HepG2 (cell line): ENCODE results near the gene SLC38A3. TPM values are rescaled to one million over a fixed set of nuclear protein-coding genes. Genes with fewer than 3 reads are reported as not detected.
A peak's percentile ranks its signal among the peaks of the same experiment; 100 is the strongest.

Experiments
- ADNP ChIP-seq: sonication (generic); formaldehyde crosslinking; IDR thresholded peaks from 2 replicates; pipeline ENCODE4 v1.4.0; 2020; ENCODE audit warnings: missing genetic modification reagents
- ARNT ChIP-seq: fragments of 450-650 bp; IDR thresholded peaks from 2 replicates; pipeline ENCODE4 v1.6.1; 2017
- ASH2L ChIP-seq: fragments of 300-600, 200-600 bp; sonication (generic); IDR thresholded peaks from 2 replicates; pipeline ENCODE4 v1.7.0; 2017; ENCODE audit warnings: low read depth, mild to moderate bottlenecking, moderate library complexity, mixed read lengths, low read length; ENCODE audit not compliant: insufficient read length
- GABPA ChIP-seq, 2 experiments: IDR thresholded peaks; 2 replicates each; pipeline ENCODE4 v1.6.1; 2011 to 2016; ENCODE audit warnings: low read depth in 2 of 2, low read length in 1 of 2, missing biosample characterization in 1 of 2, missing genetic modification characterization in 1 of 2
- JDP2 ChIP-seq: sonication (generic); formaldehyde crosslinking; IDR thresholded peaks from 2 replicates; pipeline ENCODE4 v1.8.1; 2022; ENCODE audit warnings: missing genetic modification reagents, borderline replicate concordance
- NCOA2 ChIP-seq: sonication (generic); formaldehyde crosslinking; IDR thresholded peaks from 2 replicates; pipeline ENCODE4 v1.8.0; 2022; ENCODE audit warnings: inconsistent platforms
- POGZ ChIP-seq: sonication (generic); formaldehyde crosslinking; IDR thresholded peaks from 2 replicates; pipeline ENCODE4 v1.4.0; 2020; ENCODE audit warnings: mild to moderate bottlenecking, missing genetic modification reagents
- PTBP1 ChIP-seq: fragments of 200-400 bp; formaldehyde crosslinking; IDR thresholded peaks from 2 replicates; pipeline ENCODE4 v1.6.1; 2018; ENCODE audit warnings: low read length, low read depth; ENCODE audit not compliant: poor library complexity, severe bottlenecking
- RORA ChIP-seq: sonication (generic); formaldehyde crosslinking; IDR thresholded peaks from 2 replicates; pipeline ENCODE4 v1.5.0; 2020; ENCODE audit warnings: mild to moderate bottlenecking, missing genetic modification reagents, moderate library complexity
- SETDB1 ChIP-seq: sonication (generic); formaldehyde crosslinking; IDR thresholded peaks from 2 replicates; pipeline ENCODE4 v1.5.1; 2020; ENCODE audit warnings: missing genetic modification reagents, mild to moderate bottlenecking, borderline replicate concordance
- SRF ChIP-seq: IDR thresholded peaks from 2 replicates; pipeline ENCODE4 v1.6.1; 2011; ENCODE audit warnings: mild to moderate bottlenecking, low read depth, low read length, moderate library complexity
- ZNF619 ChIP-seq: sonication (generic); formaldehyde crosslinking; IDR thresholded peaks from 2 replicates; pipeline ENCODE4 v1.4.0; 2020; ENCODE audit warnings: mild to moderate bottlenecking, missing genetic modification reagents
- polyA plus RNA-seq, 8 experiments: library from polyadenylated mRNA; depleted of rRNA in 3 of 8; stranded (reverse) in 7 of 8; unstranded in 1 of 8; fragments of >200 nt; fragmentation: Illumina TruSeq in 4 of 8; extraction: Trizol in 4 of 8; gene quantifications; 2 replicates each; pipeline versions ENCODE4 v1.2.1 to v1.2.3, GENCODE V29; 2011 to 2016; ENCODE audit warnings: low read depth in 4 of 8, missing spikeins in 1 of 8, mixed read lengths in 1 of 8; ENCODE audit not compliant: insufficient read depth in 1 of 8
- total RNA-seq, 5 experiments: library from RNA; depleted of rRNA; stranded (reverse); fragments of >200 nt; fragmentation: Illumina TruSeq; extraction: Trizol; gene quantifications; 2 replicates each; pipeline ENCODE4 v1.2.3, GENCODE V29; 2016; ENCODE audit warnings: low read depth in 1 of 5
- TF ChIP-seq, protein P1 (sequence below): sonication (generic); formaldehyde crosslinking; IDR thresholded peaks from 2 replicates; pipeline ENCODE4 v1.5.0; 2020; ENCODE audit warnings: mild to moderate bottlenecking, missing genetic modification reagents, moderate library complexity
- TF ChIP-seq, protein P2 (sequence below): sonication (generic); formaldehyde crosslinking; IDR thresholded peaks from 2 replicates; pipeline ENCODE4 v1.5.0; 2020; ENCODE audit warnings: missing genetic modification reagents, mild to moderate bottlenecking, borderline replicate concordance
- TF ChIP-seq, protein P3 (sequence below): sonication (generic); formaldehyde crosslinking; IDR thresholded peaks from 2 replicates; pipeline ENCODE4 v1.5.0; 2020; ENCODE audit warnings: mild to moderate bottlenecking, missing genetic modification reagents
- TF ChIP-seq, protein P4 (sequence below): sonication (generic); formaldehyde crosslinking; IDR thresholded peaks from 2 replicates; pipeline ENCODE4 v1.4.0; 2020; ENCODE audit warnings: low read depth, mild to moderate bottlenecking, missing genetic modification reagents
- TF ChIP-seq, protein P5 (sequence below): sonication (generic); formaldehyde crosslinking; IDR thresholded peaks from 2 replicates; pipeline ENCODE4 v1.4.0; 2020; ENCODE audit warnings: missing genetic modification reagents
- TF ChIP-seq, protein P6 (sequence below): sonication (generic); formaldehyde crosslinking; IDR thresholded peaks from 2 replicates; pipeline ENCODE4 v1.8.0; 2022; ENCODE audit warnings: missing genetic modification reagents, low read depth, mild to moderate bottlenecking, borderline replicate concordance
- TF ChIP-seq, protein P7 (sequence below): sonication (generic); formaldehyde crosslinking; IDR thresholded peaks from 2 replicates; pipeline ENCODE4 v1.4.0; 2020; ENCODE audit warnings: missing genetic modification reagents

SLC38A3 gene
- total and polyA plus RNA-seq, 2 of the 13 experiments (the other 11 are each of a cell fraction or from before 2014, with no cell fraction given): 29.8 to 164 TPM

DNA sequence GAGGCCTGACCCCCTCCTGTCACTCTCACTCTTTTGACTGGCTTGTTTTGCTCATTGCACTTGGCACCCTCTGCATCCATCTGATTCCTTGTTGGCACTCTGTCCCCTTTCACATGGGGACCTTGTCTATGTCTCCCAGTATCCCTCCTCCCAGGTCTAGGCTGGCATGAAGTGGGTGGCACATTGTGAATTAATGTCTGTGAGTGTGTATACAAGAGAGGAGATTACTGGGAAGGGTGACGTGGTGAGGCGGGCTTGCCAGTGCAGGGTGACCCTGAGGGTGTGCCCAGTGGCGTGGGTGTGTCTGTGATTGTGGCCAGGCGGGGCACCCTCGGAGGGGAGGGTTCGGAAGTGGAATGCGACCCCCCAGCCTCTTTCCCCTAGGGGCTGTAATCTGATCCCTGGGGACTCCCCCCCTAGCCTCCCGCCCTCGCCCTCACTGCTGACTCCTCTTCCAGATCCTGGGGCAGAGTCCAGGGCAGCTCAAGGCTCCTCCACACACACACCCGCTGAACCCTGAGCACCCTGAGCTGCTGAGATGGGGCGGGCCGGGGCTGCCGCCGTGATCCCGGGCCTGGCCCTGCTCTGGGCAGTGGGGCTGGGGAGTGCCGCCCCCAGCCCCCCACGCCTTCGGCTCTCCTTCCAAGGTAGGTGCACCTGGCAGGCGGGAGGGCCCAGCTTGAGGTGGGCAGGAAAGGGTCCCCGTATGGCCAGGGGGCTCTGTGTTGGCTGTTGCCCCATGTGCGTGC lies 63.8 kb downstream of the SLC38A3 start, which contains the start of gene SEMA3B (continued):
- TF ChIP-seq, protein P1, sequence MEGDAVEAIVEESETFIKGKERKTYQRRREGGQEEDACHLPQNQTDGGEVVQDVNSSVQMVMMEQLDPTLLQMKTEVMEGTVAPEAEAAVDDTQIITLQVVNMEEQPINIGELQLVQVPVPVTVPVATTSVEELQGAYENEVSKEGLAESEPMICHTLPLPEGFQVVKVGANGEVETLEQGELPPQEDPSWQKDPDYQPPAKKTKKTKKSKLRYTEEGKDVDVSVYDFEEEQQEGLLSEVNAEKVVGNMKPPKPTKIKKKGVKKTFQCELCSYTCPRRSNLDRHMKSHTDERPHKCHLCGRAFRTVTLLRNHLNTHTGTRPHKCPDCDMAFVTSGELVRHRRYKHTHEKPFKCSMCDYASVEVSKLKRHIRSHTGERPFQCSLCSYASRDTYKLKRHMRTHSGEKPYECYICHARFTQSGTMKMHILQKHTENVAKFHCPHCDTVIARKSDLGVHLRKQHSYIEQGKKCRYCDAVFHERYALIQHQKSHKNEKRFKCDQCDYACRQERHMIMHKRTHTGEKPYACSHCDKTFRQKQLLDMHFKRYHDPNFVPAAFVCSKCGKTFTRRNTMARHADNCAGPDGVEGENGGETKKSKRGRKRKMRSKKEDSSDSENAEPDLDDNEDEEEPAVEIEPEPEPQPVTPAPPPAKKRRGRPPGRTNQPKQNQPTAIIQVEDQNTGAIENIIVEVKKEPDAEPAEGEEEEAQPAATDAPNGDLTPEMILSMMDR (CRISPR knock-in tag): no peak
- TF ChIP-seq, protein P2, sequence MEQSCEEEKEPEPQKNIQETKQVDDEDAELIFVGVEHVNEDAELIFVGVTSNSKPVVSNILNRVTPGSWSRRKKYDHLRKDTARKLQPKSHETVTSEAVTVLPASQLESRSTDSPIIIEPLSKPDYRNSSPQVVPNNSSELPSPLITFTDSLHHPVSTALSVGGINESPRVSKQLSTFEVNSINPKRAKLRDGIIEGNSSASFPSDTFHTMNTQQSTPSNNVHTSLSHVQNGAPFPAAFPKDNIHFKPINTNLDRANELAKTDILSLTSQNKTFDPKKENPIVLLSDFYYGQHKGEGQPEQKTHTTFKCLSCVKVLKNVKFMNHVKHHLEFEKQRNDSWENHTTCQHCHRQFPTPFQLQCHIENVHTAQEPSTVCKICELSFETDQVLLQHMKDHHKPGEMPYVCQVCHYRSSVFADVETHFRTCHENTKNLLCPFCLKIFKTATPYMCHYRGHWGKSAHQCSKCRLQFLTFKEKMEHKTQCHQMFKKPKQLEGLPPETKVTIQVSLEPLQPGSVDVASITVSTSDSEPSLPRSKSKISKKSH (CRISPR knock-in tag): no peak
- TF ChIP-seq ASH2L (no peak), SRF (no peak), POGZ (CRISPR knock-in tag) (0 out of 2 replicates have a peak, but pooled peaks have one; percentile 40), ZNF619 (CRISPR knock-in tag) (no peak), RORA (CRISPR knock-in tag) (no peak), SETDB1 (CRISPR knock-in tag) (no peak), PTBP1 (no peak), ADNP (CRISPR knock-in tag) (no peak), NCOA2 (peak; percentile 44), ARNT (no peak), JDP2 (CRISPR knock-in tag) (no peak), GABPA (IDR thresholded peaks at IDR 0.05; ENCODE audit: low read depth, low read length) (no peak), GABPA (CRISPR knock-in tag; IDR thresholded peaks at IDR 0.05; ENCODE audit: low read depth) (no peak)
- TF ChIP-seq, protein P3, sequence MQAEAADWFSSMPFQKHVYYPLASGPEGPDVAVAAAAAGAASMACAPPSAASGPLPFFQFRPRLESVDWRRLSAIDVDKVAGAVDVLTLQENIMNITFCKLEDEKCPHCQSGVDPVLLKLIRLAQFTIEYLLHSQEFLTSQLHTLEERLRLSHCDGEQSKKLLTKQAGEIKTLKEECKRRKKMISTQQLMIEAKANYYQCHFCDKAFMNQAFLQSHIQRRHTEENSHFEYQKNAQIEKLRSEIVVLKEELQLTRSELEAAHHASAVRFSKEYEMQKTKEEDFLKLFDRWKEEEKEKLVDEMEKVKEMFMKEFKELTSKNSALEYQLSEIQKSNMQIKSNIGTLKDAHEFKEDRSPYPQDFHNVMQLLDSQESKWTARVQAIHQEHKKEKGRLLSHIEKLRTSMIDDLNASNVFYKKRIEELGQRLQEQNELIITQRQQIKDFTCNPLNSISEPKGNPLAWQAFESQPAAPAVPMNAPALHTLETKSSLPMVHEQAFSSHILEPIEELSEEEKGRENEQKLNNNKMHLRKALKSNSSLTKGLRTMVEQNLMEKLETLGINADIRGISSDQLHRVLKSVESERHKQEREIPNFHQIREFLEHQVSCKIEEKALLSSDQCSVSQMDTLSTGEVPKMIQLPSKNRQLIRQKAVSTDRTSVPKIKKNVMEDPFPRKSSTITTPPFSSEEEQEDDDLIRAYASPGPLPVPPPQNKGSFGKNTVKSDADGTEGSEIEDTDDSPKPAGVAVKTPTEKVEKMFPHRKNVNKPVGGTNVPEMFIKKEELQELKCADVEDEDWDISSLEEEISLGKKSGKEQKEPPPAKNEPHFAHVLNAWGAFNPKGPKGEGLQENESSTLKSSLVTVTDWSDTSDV (CRISPR knock-in tag): no peak
- TF ChIP-seq, protein P4, sequence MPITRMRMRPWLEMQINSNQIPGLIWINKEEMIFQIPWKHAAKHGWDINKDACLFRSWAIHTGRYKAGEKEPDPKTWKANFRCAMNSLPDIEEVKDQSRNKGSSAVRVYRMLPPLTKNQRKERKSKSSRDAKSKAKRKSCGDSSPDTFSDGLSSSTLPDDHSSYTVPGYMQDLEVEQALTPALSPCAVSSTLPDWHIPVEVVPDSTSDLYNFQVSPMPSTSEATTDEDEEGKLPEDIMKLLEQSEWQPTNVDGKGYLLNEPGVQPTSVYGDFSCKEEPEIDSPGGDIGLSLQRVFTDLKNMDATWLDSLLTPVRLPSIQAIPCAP (CRISPR knock-in tag): no peak
- TF ChIP-seq, protein P5, sequence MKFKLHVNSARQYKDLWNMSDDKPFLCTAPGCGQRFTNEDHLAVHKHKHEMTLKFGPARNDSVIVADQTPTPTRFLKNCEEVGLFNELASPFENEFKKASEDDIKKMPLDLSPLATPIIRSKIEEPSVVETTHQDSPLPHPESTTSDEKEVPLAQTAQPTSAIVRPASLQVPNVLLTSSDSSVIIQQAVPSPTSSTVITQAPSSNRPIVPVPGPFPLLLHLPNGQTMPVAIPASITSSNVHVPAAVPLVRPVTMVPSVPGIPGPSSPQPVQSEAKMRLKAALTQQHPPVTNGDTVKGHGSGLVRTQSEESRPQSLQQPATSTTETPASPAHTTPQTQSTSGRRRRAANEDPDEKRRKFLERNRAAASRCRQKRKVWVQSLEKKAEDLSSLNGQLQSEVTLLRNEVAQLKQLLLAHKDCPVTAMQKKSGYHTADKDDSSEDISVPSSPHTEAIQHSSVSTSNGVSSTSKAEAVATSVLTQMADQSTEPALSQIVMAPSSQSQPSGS: peak; percentile 53; the same call in 1 of the 2 replicates
- TF ChIP-seq, protein P6, sequence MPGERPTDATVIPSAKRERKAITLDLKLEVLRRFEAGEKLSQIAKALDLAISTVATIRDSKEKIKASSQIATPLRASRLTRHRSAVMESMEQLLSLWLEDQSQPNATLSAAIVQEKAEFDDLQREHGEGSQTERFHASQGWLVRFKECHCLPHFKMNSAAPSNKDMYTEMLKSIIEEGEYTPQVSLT (CRISPR knock-in tag): no peak
- TF ChIP-seq, protein P7, sequence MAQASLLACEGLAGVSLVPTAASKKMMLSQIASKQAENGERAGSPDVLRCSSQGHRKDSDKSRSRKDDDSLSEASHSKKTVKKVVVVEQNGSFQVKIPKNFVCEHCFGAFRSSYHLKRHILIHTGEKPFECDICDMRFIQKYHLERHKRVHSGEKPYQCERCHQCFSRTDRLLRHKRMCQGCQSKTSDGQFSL (CRISPR knock-in tag): no peak
